Uterus (tissue), 2 donors: ENCODE measurements around the gene PTPN20.

Experiments used
- POLR2A ChIP-seq, 2 donors: fragments of 450-650 bp; IDR thresholded peaks; one replicate each; pipeline ENCODE4 v1.6.1; 2016; ENCODE audit warnings: antibody characterized with exemption in 2 of 2, mild to moderate bottlenecking in 1 of 2, moderate library complexity in 1 of 2
- TF ChIP-seq, protein P1 (sequence below), 4 experiments: fragments of 200-600 bp in 2 of 4; fragments of 450-650 bp in 2 of 4; sonication (generic) in 2 of 4; IDR thresholded peaks; one replicate each; pipeline ENCODE4 v1.5.1; 2016 to 2019; ENCODE audit warnings: antibody characterized with exemption in 4 of 4, mild to moderate bottlenecking in 2 of 4, moderate library complexity in 1 of 4

DNA sequence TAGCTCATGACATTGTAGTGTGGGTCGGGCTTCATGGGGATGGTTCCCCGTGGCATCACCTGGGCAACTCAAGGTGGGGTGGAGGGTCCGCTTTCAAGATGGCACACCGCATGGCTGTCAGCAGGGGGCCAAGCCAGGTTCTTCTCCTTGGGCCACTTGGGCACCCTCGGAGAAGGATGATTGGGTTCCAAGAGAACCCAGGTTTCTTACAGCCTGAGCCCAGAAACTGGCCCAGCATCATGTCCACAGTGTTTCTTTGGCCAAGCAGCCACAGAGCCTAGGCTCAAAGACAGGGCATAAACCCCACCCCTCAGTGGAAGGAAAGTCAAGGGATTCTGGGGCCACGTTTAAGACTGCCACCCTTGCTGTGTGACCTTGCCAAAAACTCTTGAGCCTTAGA, 110.6 kb downstream of the PTPN20 start:
- TF ChIP-seq, protein P1, sequence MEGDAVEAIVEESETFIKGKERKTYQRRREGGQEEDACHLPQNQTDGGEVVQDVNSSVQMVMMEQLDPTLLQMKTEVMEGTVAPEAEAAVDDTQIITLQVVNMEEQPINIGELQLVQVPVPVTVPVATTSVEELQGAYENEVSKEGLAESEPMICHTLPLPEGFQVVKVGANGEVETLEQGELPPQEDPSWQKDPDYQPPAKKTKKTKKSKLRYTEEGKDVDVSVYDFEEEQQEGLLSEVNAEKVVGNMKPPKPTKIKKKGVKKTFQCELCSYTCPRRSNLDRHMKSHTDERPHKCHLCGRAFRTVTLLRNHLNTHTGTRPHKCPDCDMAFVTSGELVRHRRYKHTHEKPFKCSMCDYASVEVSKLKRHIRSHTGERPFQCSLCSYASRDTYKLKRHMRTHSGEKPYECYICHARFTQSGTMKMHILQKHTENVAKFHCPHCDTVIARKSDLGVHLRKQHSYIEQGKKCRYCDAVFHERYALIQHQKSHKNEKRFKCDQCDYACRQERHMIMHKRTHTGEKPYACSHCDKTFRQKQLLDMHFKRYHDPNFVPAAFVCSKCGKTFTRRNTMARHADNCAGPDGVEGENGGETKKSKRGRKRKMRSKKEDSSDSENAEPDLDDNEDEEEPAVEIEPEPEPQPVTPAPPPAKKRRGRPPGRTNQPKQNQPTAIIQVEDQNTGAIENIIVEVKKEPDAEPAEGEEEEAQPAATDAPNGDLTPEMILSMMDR (IDR thresholded peaks at IDR 0.05) = no peak
- no peak for TF ChIP-seq POLR2A (IDR thresholded peaks at IDR 0.05)
